Activated B cell treated with CpG ODN at 0.5 μM for 24 hours (primary cell): ENCODE measurements around the gene CNTROB. TPM values are rescaled to one million over a fixed set of nuclear protein-coding genes. Genes with fewer than 3 reads are reported as not detected.
A peak's percentile ranks its signal among the peaks of the same experiment; 100 is the strongest.
"Not testable (repeated sequence)": the region's sequence is repeated elsewhere in the genome, so short reads cannot be mapped to it uniquely, and the experiment has no call there.

Source experiments
- ATAC-seq: fragments of 200-7000 bp; cut with Tn5 transposase; one replicate; pipeline ENCODE4 v1.10.0; 2021; ENCODE audit warnings: low read depth, mild to moderate bottlenecking, moderate library complexity
- CTCF ChIA-PET: fragments of 350-600 bp; sonication (Branson Sonifier 250); formaldehyde crosslinking; loops from one replicate; lab custom pipeline; 2021; ENCODE audit warnings: antibody characterized with exemption; lab: Charles Lee
- POLR2A ChIA-PET: fragments of 350-600 bp; sonication (Branson Sonifier 250); formaldehyde crosslinking; loops from one replicate; lab custom pipeline; 2021; ENCODE audit warnings: antibody characterized with exemption; lab: Charles Lee
- DNase-seq: peaks from one replicate; pipeline ENCODE4 v3.0.0; 2022
- H3K27ac Mint-ChIP-seq: one replicate; pipeline ENCODE4 v1.8.0; 2020; ENCODE audit warnings: mixed read lengths
- H3K27me3 Mint-ChIP-seq: one replicate; pipeline ENCODE4 v1.8.0; 2021; ENCODE audit warnings: mixed read lengths
- H3K36me3 Mint-ChIP-seq: one replicate; pipeline ENCODE4 v1.8.0; 2021; ENCODE audit warnings: low read depth, mixed read lengths
- H3K4me1 Mint-ChIP-seq: one replicate; pipeline ENCODE4 v1.8.0; 2021; ENCODE audit warnings: mixed read lengths
- H3K4me3 Mint-ChIP-seq: one replicate; pipeline ENCODE4 v1.8.0; 2020; ENCODE audit warnings: mild to moderate bottlenecking, mixed read lengths
- H3K9me3 Mint-ChIP-seq: one replicate; pipeline ENCODE4 v1.8.0; 2020; ENCODE audit warnings: mixed read lengths
- CTCF ChIP-seq: fragments of 200-600 bp; IDR thresholded peaks from one replicate; pipeline ENCODE4 v1.8.0; 2022; ENCODE audit warnings: antibody characterized with exemption, mild to moderate bottlenecking
- intact Hi-C: fragments of 100-400 bp; cut with micrococcal nuclease; formaldehyde crosslinking; loops from one replicate; pipeline ENCODE4 v1.15.1; 2024
- total RNA-seq: library from RNA; stranded (reverse); gene quantifications from 2 replicates; pipeline ENCODE4 v1.2.3, GENCODE V29; 2022

Gene CNTROB
- total RNA-seq, 1 donor from 2014 or later: 23.0 TPM

- Mint-ChIP-seq H3K36me3 (peaks cover 78% of the 10 kb centered on the region), H3K27me3 (no peaks in the 10 kb centered on the region), H3K4me3 (no peak overlapping the region), H3K9me3 (no peaks in the 10 kb centered on the region), H3K27ac (no peak overlapping the region), H3K4me1 (peaks cover 4% of the 10 kb centered on the region)
- no peak for DNase-seq
- no peak for TF ChIP-seq CTCF
- ChIA-PET CTCF (no interaction called here), POLR2A (no interaction called here)
- intact Hi-C loops: no loop called here
- ATAC-seq: no peak
These were observed 14.4 kb downstream of the CNTROB start for GRCh38 chr17:7946441-7946840.

- peaks cover 70% of the 10 kb centered on the region for H3K36me3 Mint-ChIP-seq
- peaks cover 10% of the 10 kb centered on the region for H3K4me1 Mint-ChIP-seq
- DNase-seq (no peak), ATAC-seq (no peak)
- ChIA-PET CTCF (no interaction called here), POLR2A (no interaction called here)
- no peaks in the 10 kb centered on the region for H3K9me3 Mint-ChIP-seq
- intact Hi-C loops: no loop called here
- H3K27me3 Mint-ChIP-seq: no peaks in the 10 kb centered on the region
- H3K4me3 Mint-ChIP-seq: no peak overlapping the region
- no peak overlapping the region for H3K27ac Mint-ChIP-seq
- TF ChIP-seq CTCF: no peak
These were observed 15.6 kb downstream of the CNTROB start for GRCh38 chr17:7947651-7948050.

GRCh38 chr17:7950578-7950977, 18.6 kb downstream of the CNTROB start:
- intact Hi-C loops: loop anchor here (2.0 kb wide), 1 partner anchor 18 kb away; the partner anchor contains the start of gene CNTROB
- peaks cover 10% of the 10 kb centered on the region for H3K4me1 Mint-ChIP-seq
- ChIA-PET POLR2A (interaction anchor here (0.7 kb wide), 1 partner anchor 74 kb away, joined by 6 read pairs; no protein-coding TSS in a partner anchor), CTCF (no interaction called here)
- no peak for DNase-seq
- H3K36me3 Mint-ChIP-seq: peaks cover 45% of the 10 kb centered on the region
- no peak for TF ChIP-seq CTCF
- no peak overlapping the region for H3K4me3 Mint-ChIP-seq
- H3K27me3 Mint-ChIP-seq: no peaks in the 10 kb centered on the region
- no peak overlapping the region for H3K27ac Mint-ChIP-seq
- no peaks in the 10 kb centered on the region for H3K9me3 Mint-ChIP-seq
- ATAC-seq: no peak

GRCh38 chr17:7951143-7951792, 19.3 kb downstream of the CNTROB start:
- H3K27ac Mint-ChIP-seq: peak overlapping the region; percentile 86
- no peaks in the 10 kb centered on the region for H3K9me3 Mint-ChIP-seq
- intact Hi-C loops: loop anchor here (2.0 kb wide), 1 partner anchor 18 kb away; the partner anchor contains the start of gene CNTROB
- DNase-seq: no peak
- H3K36me3 Mint-ChIP-seq: peaks cover 38% of the 10 kb centered on the region
- no peak for TF ChIP-seq CTCF
- peak; percentile 87 for ATAC-seq
- H3K27me3 Mint-ChIP-seq: no peaks in the 10 kb centered on the region
- peaks cover 10% of the 10 kb centered on the region for H3K4me1 Mint-ChIP-seq
- CTCF ChIA-PET: no interaction called here
- POLR2A ChIA-PET: interaction anchor here (0.7 kb wide), 2 partner anchors 11 to 75 kb away, joined by 4 to 6 read pairs; no protein-coding TSS in a partner anchor
- no peak overlapping the region for H3K4me3 Mint-ChIP-seq

- ATAC-seq, DNase-seq, POLR2A ChIA-PET, H3K27ac Mint-ChIP-seq, intact Hi-C loops, H3K9me3 Mint-ChIP-seq, H3K4me3 Mint-ChIP-seq, H3K27me3 Mint-ChIP-seq: not testable (repeated sequence)
- CTCF ChIA-PET: interaction anchor here (0.6 to 1.3 kb wide), 3 partner anchors 14 to 131 kb away, joined by 3 read pairs; no protein-coding TSS in a partner anchor
- peaks cover 23% of the 10 kb centered on the region for H3K36me3 Mint-ChIP-seq
- H3K4me1 Mint-ChIP-seq: peaks cover 10% of the 10 kb centered on the region
These were observed 21.3 kb downstream of the CNTROB start for GRCh38 chr17:7953266-7953665.
